ENCODE results near the gene MTERF4. TPM values are rescaled to one million over a fixed set of nuclear protein-coding genes. Genes with fewer than 3 reads are reported as not detected.

MTERF4 gene
- total and polyA plus RNA-seq, 2 of the 13 experiments (the other 11 are each of a cell fraction or from before 2014, with no cell fraction given), result 50.5 to 59.8 TPM

DNA sequence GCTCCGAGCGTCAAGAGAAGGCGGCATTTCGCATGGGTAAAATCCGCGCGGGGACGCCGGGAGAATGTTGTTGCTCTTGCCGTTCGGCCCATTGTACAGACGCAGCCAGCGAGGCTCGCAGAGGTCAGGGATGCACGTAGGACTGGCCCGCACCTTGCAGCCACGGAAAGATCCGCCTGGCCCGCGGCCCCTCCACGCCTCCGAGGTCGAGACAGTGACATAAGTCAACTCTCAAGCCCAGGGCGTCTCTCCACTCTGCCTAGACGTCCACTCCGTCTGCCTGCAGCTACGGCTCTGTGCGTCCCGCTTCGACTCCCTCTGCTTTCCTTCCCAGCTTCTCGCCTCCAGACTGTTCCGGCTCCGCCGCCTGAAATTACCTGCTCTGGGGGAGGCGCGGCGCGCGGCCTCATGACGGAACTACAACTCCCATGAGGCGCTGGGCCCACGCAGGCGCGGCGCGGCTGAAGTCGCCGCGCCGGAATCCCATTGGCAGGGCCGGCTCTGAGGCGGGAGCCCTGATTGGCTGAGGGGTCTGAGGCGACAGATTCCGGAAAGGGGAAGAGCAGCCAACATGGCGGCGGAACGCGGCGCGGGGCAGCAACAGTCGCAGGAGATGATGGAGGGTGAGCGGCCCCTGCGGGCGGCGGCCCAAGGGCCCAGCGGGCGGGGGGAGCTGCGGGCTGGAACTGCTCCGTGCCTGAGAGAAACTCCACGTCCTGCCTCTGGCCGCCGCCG is 48.0 kb upstream of the MTERF4 start, which contains the start of gene PPP1R7 (continued):
- TF ChIP-seq MEIS2 (CRISPR knock-in tag; IDR thresholded peaks at IDR 0.05), result peak; percentile 88
- TF ChIP-seq ZNF232 (CRISPR knock-in tag; IDR thresholded peaks at IDR 0.05; ENCODE audit: borderline replicate concordance), result peak; percentile 58; the same call in 1 of the 2 replicates
- 0 out of 2 replicates have a peak, but pooled peaks have one; percentile 24 for TF ChIP-seq ZNF17 (CRISPR knock-in tag; IDR thresholded peaks at IDR 0.05)
- TF ChIP-seq KMT2B (CRISPR knock-in tag; IDR thresholded peaks at IDR 0.05), result peak; percentile 45; the same call in 1 of the 2 replicates
- TF ChIP-seq BRD4 (CRISPR knock-in tag; IDR thresholded peaks at IDR 0.05), result peak; percentile 23; the same call in 1 of the 2 replicates
- 0 out of 2 replicates have a peak, but pooled peaks have one; percentile 50 for TF ChIP-seq ZNF333 (CRISPR knock-in tag; IDR thresholded peaks at IDR 0.05; ENCODE audit: borderline replicate concordance)
- no peak; the same call in 1 of the 2 replicates for TF ChIP-seq ZFP82 (CRISPR knock-in tag; IDR thresholded peaks at IDR 0.05; ENCODE audit: borderline replicate concordance)
- TF ChIP-seq ERF (CRISPR knock-in tag; IDR thresholded peaks at IDR 0.05), result peak; percentile 56; the same call in 1 of the 2 replicates
- TF ChIP-seq, protein P1, sequence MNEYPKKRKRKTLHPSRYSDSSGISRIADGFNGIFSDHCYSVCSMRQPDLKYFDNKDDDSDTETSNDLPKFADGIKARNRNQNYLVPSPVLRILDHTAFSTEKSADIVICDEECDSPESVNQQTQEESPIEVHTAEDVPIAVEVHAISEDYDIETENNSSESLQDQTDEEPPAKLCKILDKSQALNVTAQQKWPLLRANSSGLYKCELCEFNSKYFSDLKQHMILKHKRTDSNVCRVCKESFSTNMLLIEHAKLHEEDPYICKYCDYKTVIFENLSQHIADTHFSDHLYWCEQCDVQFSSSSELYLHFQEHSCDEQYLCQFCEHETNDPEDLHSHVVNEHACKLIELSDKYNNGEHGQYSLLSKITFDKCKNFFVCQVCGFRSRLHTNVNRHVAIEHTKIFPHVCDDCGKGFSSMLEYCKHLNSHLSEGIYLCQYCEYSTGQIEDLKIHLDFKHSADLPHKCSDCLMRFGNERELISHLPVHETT (CRISPR knock-in tag; conservative IDR thresholded peaks at IDR 0.05), result no peak
- TF ChIP-seq, protein P2, sequence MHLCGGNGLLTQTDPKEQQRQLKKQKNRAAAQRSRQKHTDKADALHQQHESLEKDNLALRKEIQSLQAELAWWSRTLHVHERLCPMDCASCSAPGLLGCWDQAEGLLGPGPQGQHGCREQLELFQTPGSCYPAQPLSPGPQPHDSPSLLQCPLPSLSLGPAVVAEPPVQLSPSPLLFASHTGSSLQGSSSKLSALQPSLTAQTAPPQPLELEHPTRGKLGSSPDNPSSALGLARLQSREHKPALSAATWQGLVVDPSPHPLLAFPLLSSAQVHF (CRISPR knock-in tag; IDR thresholded peaks at IDR 0.05), result peak; percentile 67; the same call in 1 of the 2 replicates
- TF ChIP-seq, protein P3, sequence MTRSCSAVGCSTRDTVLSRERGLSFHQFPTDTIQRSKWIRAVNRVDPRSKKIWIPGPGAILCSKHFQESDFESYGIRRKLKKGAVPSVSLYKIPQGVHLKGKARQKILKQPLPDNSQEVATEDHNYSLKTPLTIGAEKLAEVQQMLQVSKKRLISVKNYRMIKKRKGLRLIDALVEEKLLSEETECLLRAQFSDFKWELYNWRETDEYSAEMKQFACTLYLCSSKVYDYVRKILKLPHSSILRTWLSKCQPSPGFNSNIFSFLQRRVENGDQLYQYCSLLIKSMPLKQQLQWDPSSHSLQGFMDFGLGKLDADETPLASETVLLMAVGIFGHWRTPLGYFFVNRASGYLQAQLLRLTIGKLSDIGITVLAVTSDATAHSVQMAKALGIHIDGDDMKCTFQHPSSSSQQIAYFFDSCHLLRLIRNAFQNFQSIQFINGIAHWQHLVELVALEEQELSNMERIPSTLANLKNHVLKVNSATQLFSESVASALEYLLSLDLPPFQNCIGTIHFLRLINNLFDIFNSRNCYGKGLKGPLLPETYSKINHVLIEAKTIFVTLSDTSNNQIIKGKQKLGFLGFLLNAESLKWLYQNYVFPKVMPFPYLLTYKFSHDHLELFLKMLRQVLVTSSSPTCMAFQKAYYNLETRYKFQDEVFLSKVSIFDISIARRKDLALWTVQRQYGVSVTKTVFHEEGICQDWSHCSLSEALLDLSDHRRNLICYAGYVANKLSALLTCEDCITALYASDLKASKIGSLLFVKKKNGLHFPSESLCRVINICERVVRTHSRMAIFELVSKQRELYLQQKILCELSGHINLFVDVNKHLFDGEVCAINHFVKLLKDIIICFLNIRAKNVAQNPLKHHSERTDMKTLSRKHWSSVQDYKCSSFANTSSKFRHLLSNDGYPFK (CRISPR knock-in tag; IDR thresholded peaks at IDR 0.05; ENCODE audit: borderline replicate concordance), result peak; percentile 71; the same call in 1 of the 2 replicates
- TF ChIP-seq, protein P4, sequence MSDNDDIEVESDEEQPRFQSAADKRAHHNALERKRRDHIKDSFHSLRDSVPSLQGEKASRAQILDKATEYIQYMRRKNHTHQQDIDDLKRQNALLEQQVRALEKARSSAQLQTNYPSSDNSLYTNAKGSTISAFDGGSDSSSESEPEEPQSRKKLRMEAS (IDR thresholded peaks at IDR 0.05), result peak; percentile 68
- TF ChIP-seq, protein P5, sequence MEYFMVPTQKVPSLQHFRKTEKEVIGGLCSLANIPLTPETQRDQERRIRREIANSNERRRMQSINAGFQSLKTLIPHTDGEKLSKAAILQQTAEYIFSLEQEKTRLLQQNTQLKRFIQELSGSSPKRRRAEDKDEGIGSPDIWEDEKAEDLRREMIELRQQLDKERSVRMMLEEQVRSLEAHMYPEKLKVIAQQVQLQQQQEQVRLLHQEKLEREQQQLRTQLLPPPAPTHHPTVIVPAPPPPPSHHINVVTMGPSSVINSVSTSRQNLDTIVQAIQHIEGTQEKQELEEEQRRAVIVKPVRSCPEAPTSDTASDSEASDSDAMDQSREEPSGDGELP (IDR thresholded peaks at IDR 0.05; ENCODE audit: borderline replicate concordance, low read depth), result peak; percentile 35; the same call in 1 of the 2 replicates
- TF ChIP-seq, protein P6, sequence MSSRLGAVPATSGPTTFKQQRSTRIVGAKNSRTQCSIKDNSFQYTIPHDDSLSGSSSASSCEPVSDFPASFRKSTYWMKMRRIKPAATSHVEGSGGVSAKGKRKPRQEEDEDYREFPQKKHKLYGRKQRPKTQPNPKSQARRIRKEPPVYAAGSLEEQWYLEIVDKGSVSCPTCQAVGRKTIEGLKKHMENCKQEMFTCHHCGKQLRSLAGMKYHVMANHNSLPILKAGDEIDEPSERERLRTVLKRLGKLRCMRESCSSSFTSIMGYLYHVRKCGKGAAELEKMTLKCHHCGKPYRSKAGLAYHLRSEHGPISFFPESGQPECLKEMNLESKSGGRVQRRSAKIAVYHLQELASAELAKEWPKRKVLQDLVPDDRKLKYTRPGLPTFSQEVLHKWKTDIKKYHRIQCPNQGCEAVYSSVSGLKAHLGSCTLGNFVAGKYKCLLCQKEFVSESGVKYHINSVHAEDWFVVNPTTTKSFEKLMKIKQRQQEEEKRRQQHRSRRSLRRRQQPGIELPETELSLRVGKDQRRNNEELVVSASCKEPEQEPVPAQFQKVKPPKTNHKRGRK (CRISPR knock-in tag; IDR thresholded peaks at IDR 0.05), result peak; percentile 31; the same call in 1 of the 2 replicates
- TF ChIP-seq, protein P7, sequence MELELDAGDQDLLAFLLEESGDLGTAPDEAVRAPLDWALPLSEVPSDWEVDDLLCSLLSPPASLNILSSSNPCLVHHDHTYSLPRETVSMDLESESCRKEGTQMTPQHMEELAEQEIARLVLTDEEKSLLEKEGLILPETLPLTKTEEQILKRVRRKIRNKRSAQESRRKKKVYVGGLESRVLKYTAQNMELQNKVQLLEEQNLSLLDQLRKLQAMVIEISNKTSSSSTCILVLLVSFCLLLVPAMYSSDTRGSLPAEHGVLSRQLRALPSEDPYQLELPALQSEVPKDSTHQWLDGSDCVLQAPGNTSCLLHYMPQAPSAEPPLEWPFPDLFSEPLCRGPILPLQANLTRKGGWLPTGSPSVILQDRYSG (CRISPR knock-in tag; IDR thresholded peaks at IDR 0.05), result peak; percentile 32; the same call in 1 of the 2 replicates
